NCI-H774 (cell line): ENCODE measurements around the gene LIFR.

ENCODE experiments used
- DNase-seq: peaks from one replicate; lab custom pipeline; 2025; lab: John Stamatoyannopoulos, UW

LIFR gene

GRCh38 chr5:38465702-38466423 is 90.6 kb downstream of the LIFR start:
- DNase-seq = no peak

- DNase-seq = no peak
Measured at GRCh38 chr5:38465061-38465460, 91.4 kb downstream of the LIFR start.

- no peak for DNase-seq
Measured at GRCh38 chr5:38463634-38464521, 92.6 kb downstream of the LIFR start.

GRCh38 chr5:38462976-38463633 is 93.3 kb downstream of the LIFR start:
- no peak for DNase-seq

- no peak for DNase-seq
Measured at GRCh38 chr5:38458174-38458573, 98.3 kb downstream of the LIFR start.

GRCh38 chr5:38456657-38457399 is 99.6 kb downstream of the LIFR start:
- no peak for DNase-seq

GRCh38 chr5:38455796-38456330 is 100.6 kb downstream of the LIFR start:
- no peak for DNase-seq

- no peak for DNase-seq
Measured at GRCh38 chr5:38453921-38454320, 102.5 kb downstream of the LIFR start.

- no peak for DNase-seq
Measured at GRCh38 chr5:38453506-38453905, 102.9 kb downstream of the LIFR start.

GRCh38 chr5:38452201-38452600 is 104.2 kb downstream of the LIFR start:
- no peak for DNase-seq

GRCh38 chr5:38451074-38451725 is 105.2 kb downstream of the LIFR start:
- DNase-seq = no peak

GRCh38 chr5:38450627-38451026 is 105.8 kb downstream of the LIFR start:
- DNase-seq = no peak

GRCh38 chr5:38448568-38449350 is 107.7 kb downstream of the LIFR start:
- DNase-seq = no peak

- no peak for DNase-seq
Measured at GRCh38 chr5:38447786-38448185, 108.7 kb downstream of the LIFR start.

GRCh38 chr5:38447056-38447455 is 109.4 kb downstream of the LIFR start:
- no peak for DNase-seq

GRCh38 chr5:38446029-38446522 is 110.4 kb downstream of the LIFR start:
- DNase-seq = no peak

GRCh38 chr5:38445374-38446028 is 110.9 kb downstream of the LIFR start:
- DNase-seq = no peak

GRCh38 chr5:38443390-38443789 is 113.1 kb downstream of the LIFR start:
- DNase-seq = no peak

- no peak for DNase-seq
Measured at GRCh38 chr5:38442247-38442573, 114.2 kb downstream of the LIFR start.
